ENCODE data around the gene COL6A5. TPM values are rescaled to one million over a fixed set of nuclear protein-coding genes. Genes with fewer than 3 reads are reported as not detected.

The COL6A5 gene
- total RNA-seq, 2 donors from 2014 or later, result 0.15 TPM; not detected in 1

- H3K4me1 ChIP-seq, result no peaks in the 10 kb centered on the region
- no peak overlapping the region for H3K9ac ChIP-seq (ENCODE audit: low read depth in 2 of 2, low read length in 2 of 2)
- H3K36me3 ChIP-seq, result no peaks in the 10 kb centered on the region
- DNase-seq, result no peak
- H3K27me3 ChIP-seq, result no peaks in the 10 kb centered on the region
- no peaks in the 10 kb centered on the region for H3K9me3 ChIP-seq
- H3K27ac ChIP-seq, result no peak overlapping the region
- no peak overlapping the region for H3K4me3 ChIP-seq
- TF ChIP-seq CTCF (IDR thresholded peaks at IDR 0.05), result no peak
- intact Hi-C loops (cut with DNase I), result no loop called here
These were observed 122.8 kb downstream of the COL6A5 start for GRCh38 chr3:130468311-130468710.

GRCh38 chr3:130470126-130470525 is 124.7 kb downstream of the COL6A5 start:
- H3K4me1 ChIP-seq, result no peaks in the 10 kb centered on the region
- H3K27ac ChIP-seq, result no peak overlapping the region
- H3K27me3 ChIP-seq, result no peaks in the 10 kb centered on the region
- TF ChIP-seq CTCF (IDR thresholded peaks at IDR 0.05), result no peak
- H3K36me3 ChIP-seq, result no peaks in the 10 kb centered on the region
- intact Hi-C loops (cut with DNase I), result no loop called here
- no peak overlapping the region for H3K4me3 ChIP-seq
- no peak for DNase-seq
- no peak overlapping the region for H3K9ac ChIP-seq (ENCODE audit: low read depth in 2 of 2, low read length in 2 of 2)
- H3K9me3 ChIP-seq, result no peaks in the 10 kb centered on the region

DNA sequence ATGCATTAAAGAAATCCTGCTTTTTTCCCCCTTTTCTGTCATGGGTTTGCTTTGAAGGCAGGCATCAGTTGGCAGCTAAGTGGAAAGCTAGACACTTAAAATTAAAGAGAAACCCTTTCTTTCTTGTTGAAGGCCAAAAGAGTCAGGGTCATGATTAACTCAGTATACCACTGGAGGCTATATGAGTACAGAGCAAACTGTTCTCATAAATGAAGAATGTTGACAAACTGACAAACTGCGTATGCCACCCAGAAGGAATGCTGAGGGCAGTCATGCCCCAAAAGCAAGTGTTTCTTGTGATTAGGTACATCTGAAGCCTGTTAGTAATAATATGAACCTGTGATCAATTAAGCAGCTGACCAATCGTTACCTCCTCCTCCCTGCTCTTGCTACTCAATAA is 127.9 kb downstream of the COL6A5 start:
- H3K4me3 ChIP-seq, result no peak overlapping the region
- no peak overlapping the region for H3K27ac ChIP-seq
- H3K9me3 ChIP-seq, result no peaks in the 10 kb centered on the region
- TF ChIP-seq CTCF (IDR thresholded peaks at IDR 0.05), result no peak
- H3K9ac ChIP-seq (ENCODE audit: low read depth in 2 of 2, low read length in 2 of 2), result no peak overlapping the region
- intact Hi-C loops (cut with DNase I), result no loop called here
- no peaks in the 10 kb centered on the region for H3K36me3 ChIP-seq
- DNase-seq, result no peak
- H3K27me3 ChIP-seq, result no peaks in the 10 kb centered on the region
- H3K4me1 ChIP-seq, result no peaks in the 10 kb centered on the region

DNA sequence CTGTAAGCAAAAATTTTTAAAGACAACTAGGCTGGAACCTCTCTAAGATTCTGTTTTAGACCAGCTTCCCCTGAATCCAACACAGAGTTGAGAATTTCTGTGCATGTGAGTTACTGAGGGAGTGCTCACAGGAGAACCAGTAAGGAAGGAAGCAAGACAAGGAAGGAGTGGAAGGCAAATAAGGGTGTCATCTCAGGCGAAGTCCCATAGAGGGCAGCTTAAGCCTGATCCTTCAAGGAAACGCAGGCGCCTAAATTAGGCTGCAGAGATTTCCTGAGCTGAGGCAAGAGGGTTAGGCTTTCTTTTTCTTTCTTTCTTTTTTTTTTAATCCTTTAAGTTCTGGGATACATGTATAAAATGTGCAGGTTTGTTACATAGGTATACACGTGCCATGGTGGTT is 135.3 kb downstream of the COL6A5 start:
- H3K4me1 ChIP-seq, result no peaks in the 10 kb centered on the region
- H3K4me3 ChIP-seq, result no peak overlapping the region
- intact Hi-C loops (cut with DNase I), result no loop called here
- no peaks in the 10 kb centered on the region for H3K27me3 ChIP-seq
- H3K27ac ChIP-seq, result no peak overlapping the region
- DNase-seq, result no peak
- no peaks in the 10 kb centered on the region for H3K9me3 ChIP-seq
- no peak overlapping the region for H3K9ac ChIP-seq (ENCODE audit: low read depth in 2 of 2, low read length in 2 of 2)
- TF ChIP-seq CTCF (IDR thresholded peaks at IDR 0.05), result no peak
- H3K36me3 ChIP-seq, result no peaks in the 10 kb centered on the region

- DNase-seq, result no peak
These were observed 142.8 kb downstream of the COL6A5 start for GRCh38 chr3:130488288-130488687.

More at GRCh38 chr3:130488288-130488687, 142.8 kb downstream of the COL6A5 start:
- no peaks in the 10 kb centered on the region for H3K36me3 ChIP-seq
- intact Hi-C loops (cut with DNase I), result no loop called here
- H3K9me3 ChIP-seq, result no peaks in the 10 kb centered on the region
- H3K4me1 ChIP-seq, result no peaks in the 10 kb centered on the region
- H3K27me3 ChIP-seq, result no peaks in the 10 kb centered on the region
- H3K27ac ChIP-seq, result no peak overlapping the region
- no peak for TF ChIP-seq CTCF (IDR thresholded peaks at IDR 0.05)
- no peak overlapping the region for H3K9ac ChIP-seq (ENCODE audit: low read depth in 2 of 2, low read length in 2 of 2)
- H3K4me3 ChIP-seq, result no peak overlapping the region

All from colonic mucosa (tissue), 4 donors.